ENCODE measurements around the gene CDH15.

CDH15 gene

GRCh38 chr16:89197033-89197632, 25.6 kb downstream of the CDH15 start:
- no peaks in the 10 kb centered on the region for H3K36me3 ChIP-seq (ENCODE audit: control insufficient read depth, insufficient read depth, low read length)
- no peak for TF ChIP-seq CTCF (IDR thresholded peaks at IDR 0.05)
- no peak overlapping the region for H3K9ac ChIP-seq
- H2AFZ ChIP-seq: no peak overlapping the region
- H3K27me3 ChIP-seq (ENCODE audit: control insufficient read depth, insufficient read depth, low read length): no peaks in the 10 kb centered on the region
- H3K4me3 ChIP-seq (ENCODE audit: low read depth, low read length): no peak overlapping the region
- no peaks in the 10 kb centered on the region for H3K79me2 ChIP-seq
- H3K4me1 ChIP-seq: no peaks in the 10 kb centered on the region
- no peak overlapping the region for H3K4me2 ChIP-seq (ENCODE audit: low read length)
- no peak overlapping the region for H3K27ac ChIP-seq
- H3K9me3 ChIP-seq (ENCODE audit: control insufficient read depth, low read length): no peaks in the 10 kb centered on the region

- no peak overlapping the region for H2AFZ ChIP-seq
- no peak overlapping the region for H3K4me3 ChIP-seq (ENCODE audit: low read depth, low read length)
- H3K9me3 ChIP-seq (ENCODE audit: control insufficient read depth, low read length): no peaks in the 10 kb centered on the region
- no peak overlapping the region for H3K4me2 ChIP-seq (ENCODE audit: low read length)
- no peak overlapping the region for H3K9ac ChIP-seq
- H3K27ac ChIP-seq: no peak overlapping the region
- H3K4me1 ChIP-seq: no peaks in the 10 kb centered on the region
- H3K79me2 ChIP-seq: no peaks in the 10 kb centered on the region
- H3K36me3 ChIP-seq (ENCODE audit: control insufficient read depth, insufficient read depth, low read length): no peaks in the 10 kb centered on the region
- no peaks in the 10 kb centered on the region for H3K27me3 ChIP-seq (ENCODE audit: control insufficient read depth, insufficient read depth, low read length)
- no peak for TF ChIP-seq CTCF (IDR thresholded peaks at IDR 0.05)
These were observed 26.3 kb downstream of the CDH15 start for GRCh38 chr16:89197633-89198416.

GRCh38 chr16:89198417-89199240, 27.1 kb downstream of the CDH15 start:
- H3K27me3 ChIP-seq (ENCODE audit: control insufficient read depth, insufficient read depth, low read length): no peaks in the 10 kb centered on the region

More at GRCh38 chr16:89198417-89199240, 27.1 kb downstream of the CDH15 start:
- no peak for TF ChIP-seq CTCF (IDR thresholded peaks at IDR 0.05)
- H3K79me2 ChIP-seq: no peaks in the 10 kb centered on the region
- no peaks in the 10 kb centered on the region for H3K4me1 ChIP-seq
- H3K27ac ChIP-seq: no peak overlapping the region
- H2AFZ ChIP-seq: no peak overlapping the region
- H3K9ac ChIP-seq: no peak overlapping the region
- no peaks in the 10 kb centered on the region for H3K9me3 ChIP-seq (ENCODE audit: control insufficient read depth, low read length)
- no peak overlapping the region for H3K4me2 ChIP-seq (ENCODE audit: low read length)
- no peaks in the 10 kb centered on the region for H3K36me3 ChIP-seq (ENCODE audit: control insufficient read depth, insufficient read depth, low read length)
- H3K4me3 ChIP-seq (ENCODE audit: low read depth, low read length): no peak overlapping the region
